Measurements from ENCODE around the gene HLA-A.
"Not testable (repeated sequence)": the region's sequence is repeated elsewhere in the genome, so short reads cannot be mapped to it uniquely, and the experiment has no call there.

The HLA-A gene

DNA sequence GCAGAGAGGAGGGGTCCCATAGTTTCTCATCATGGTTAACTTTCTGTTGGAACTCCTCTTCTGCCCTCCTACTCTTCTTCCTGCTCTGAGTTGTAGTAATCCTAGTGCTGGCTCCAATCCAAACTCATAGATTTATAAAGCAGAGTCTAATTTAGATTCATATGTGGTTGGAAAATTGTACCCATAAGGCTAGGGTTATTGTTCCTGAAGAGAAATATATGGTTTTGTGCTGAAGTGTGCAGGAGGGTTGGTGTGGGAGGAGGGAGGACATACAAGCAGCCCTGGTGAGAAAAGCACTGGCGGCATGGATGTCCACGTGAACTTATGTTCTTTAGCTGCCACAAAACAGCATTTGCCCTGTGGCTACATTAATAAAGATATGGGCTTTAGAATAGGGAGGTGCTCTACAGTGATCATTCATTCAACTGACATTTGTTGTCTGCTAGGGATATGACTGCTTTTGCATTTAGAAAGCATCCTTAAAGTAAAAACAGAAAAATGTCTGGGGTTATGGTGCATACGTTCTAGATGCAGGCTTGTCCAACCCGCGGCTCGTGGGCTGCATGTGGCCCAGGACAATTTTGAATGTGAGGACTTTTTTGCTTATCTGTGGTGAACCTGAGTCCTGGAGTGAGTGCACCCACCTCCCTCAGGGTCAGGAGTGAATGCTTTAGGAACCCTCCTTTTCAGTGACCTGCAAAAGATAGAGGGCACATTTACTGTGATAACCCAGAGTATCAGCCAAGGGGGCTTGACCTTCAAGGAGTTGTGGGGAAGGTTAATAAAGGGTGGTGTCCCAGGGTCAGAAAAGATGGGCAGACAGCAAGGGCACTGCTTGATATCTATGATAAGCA is 4.1 kb downstream of the HLA-A start:
- Mint-ChIP-seq H3K27ac (peak overlapping the region; percentile 94), H3K9me3 (no peaks in the 10 kb centered on the region), H3K4me3 (peak overlapping the region; percentile 93), H3K27me3 (no peaks in the 10 kb centered on the region), H3K36me3 (peaks cover 33% of the 10 kb centered on the region), H3K4me1 (peaks cover 45% of the 10 kb centered on the region)

DNA sequence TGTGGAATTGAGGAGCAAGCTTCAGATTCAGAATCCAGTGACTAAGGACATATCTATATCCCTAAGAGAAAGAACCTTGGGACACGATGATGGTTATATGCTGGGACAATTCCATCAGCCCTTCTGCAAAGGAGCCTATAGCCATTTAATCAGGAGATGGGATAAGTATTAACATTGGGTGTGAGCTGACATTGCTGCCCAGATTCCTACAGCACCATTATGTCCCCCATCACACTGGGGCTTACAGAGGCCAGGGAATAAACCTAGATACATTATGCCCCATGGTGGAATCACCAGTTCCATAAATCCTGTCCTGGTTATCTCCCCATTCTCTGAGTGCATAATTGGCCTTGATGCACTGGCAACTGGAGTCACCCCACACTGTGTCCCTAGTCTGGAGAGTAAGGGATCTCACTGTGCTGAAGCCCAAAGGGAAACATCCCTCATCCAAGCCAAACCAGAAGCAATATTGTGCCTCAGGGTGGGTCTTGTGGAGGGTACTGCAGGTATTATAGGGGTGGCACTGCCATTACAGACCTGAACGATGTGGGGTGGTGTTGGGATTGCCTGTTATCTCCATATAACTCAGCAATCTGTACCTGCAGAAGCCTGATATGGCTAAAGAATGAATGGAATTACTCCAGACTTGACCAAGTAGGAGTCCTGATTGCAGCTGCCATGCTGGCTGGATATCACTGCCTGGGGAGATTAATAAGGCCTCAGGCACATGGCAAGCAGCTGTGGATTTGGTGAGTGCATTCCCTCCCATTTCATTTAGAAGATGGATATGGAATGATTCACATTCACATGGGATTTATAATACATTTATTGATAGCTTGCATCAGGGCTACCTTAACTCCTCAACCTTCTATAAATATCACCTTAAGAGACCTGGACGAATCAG is 5.0 kb downstream of the HLA-A start:
- H3K27me3 Mint-ChIP-seq = no peaks in the 10 kb centered on the region
- peaks cover 33% of the 10 kb centered on the region for H3K36me3 Mint-ChIP-seq
- H3K27ac Mint-ChIP-seq = peak overlapping the region; percentile 35
- no peaks in the 10 kb centered on the region for H3K9me3 Mint-ChIP-seq
- peak overlapping the region; percentile 93 for H3K4me3 Mint-ChIP-seq
- peaks cover 45% of the 10 kb centered on the region for H3K4me1 Mint-ChIP-seq

DNA sequence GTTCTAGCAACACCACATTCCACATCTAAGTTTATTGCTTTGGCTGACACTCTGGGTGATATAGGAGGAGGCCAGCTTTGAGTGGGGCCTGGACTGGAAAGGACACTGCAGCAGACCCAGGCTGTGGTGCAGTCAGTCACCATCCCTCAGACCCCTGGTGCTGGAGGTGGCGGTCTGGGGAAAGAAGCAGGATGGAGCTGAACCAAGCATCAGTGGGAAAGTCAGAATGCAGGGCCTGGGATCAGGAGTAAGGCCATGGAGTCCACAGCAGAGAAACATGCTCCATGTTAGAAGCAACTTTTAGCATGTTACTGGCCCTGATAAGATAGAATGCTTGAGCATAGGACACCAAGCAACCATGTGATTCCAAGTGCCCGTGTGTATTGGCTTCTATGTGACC is 5.9 kb downstream of the HLA-A start:
- Mint-ChIP-seq H3K36me3 (peaks cover 30% of the 10 kb centered on the region), H3K4me3 (no peak overlapping the region), H3K27ac (peak overlapping the region; percentile 48), H3K4me1 (peaks cover 45% of the 10 kb centered on the region), H3K9me3 (no peaks in the 10 kb centered on the region), H3K27me3 (no peaks in the 10 kb centered on the region)

DNA sequence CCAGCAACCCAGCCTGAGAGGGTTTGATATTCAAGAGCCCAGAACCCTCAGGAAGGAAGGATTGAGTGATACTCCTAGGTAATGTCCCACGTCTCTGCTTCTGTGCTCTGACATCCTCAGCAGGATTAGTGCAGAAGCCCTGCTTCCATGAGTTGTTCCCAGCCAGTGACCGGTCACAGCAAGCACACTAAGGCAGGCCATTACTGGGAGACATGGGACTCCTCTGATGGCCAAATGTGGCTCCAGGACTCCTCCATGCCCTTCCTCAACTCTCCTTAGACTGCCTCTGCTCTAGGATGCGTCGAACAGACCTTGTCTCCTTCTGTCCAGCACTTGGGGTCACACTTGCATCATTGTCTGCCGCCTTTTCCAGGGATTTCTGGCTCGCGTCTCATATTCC is 7.6 kb downstream of the HLA-A start:
- Mint-ChIP-seq H3K9me3 (no peaks in the 10 kb centered on the region), H3K36me3 (peaks cover 19% of the 10 kb centered on the region), H3K27ac (no peak overlapping the region), H3K27me3 (no peaks in the 10 kb centered on the region), H3K4me3 (no peak overlapping the region), H3K4me1 (peaks cover 40% of the 10 kb centered on the region)

DNA sequence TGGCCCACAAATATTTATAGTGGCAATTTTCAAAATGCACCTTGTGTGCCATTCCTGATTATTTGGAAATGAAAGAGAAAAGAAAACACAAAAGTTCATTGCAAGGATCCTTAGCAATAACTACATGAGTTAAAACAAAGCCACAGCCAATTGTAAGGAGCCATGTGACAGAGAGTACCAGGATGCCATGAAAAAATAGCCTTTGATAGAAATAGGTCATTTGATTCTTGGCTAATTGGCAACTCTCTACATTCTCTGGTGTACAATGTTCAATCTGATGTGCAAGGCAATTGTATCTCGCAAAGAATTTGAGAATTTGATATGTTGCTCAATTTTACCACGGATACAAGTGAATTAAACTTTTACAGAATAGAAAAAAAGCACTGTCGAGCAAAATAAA is 9.6 kb downstream of the HLA-A start:
- no peaks in the 10 kb centered on the region for H3K9me3 Mint-ChIP-seq
- H3K4me3 Mint-ChIP-seq = no peak overlapping the region
- H3K27me3 Mint-ChIP-seq = no peaks in the 10 kb centered on the region
- H3K4me1 Mint-ChIP-seq = peaks cover 22% of the 10 kb centered on the region
- H3K27ac Mint-ChIP-seq = no peak overlapping the region
- peaks cover 6% of the 10 kb centered on the region for H3K36me3 Mint-ChIP-seq

DNA sequence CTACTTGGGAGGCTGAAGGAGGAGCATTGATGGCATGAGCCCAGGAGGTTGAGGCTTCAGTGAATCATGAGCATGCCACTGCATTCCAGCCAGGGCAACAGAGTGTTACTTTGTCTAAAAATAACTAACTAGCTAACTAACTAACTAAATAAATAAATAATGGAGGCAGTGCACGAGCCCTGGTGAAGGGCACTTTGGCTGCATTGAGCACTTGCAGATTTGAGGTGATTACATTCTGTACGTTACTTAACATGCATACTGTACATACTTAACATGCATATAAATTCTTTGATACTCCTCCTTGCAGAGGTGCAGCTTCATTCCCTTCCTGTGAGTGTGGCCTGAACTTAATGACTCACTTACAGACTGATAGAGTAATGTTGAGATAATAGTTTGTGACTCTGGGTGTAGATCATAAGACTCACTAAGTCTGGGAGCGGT is 10.7 kb downstream of the HLA-A start:
- Mint-ChIP-seq H3K9me3 (no peaks in the 10 kb centered on the region), H3K27ac (no peak overlapping the region), H3K36me3 (peaks cover 4% of the 10 kb centered on the region), H3K4me3 (no peak overlapping the region), H3K4me1 (peaks cover 16% of the 10 kb centered on the region), H3K27me3 (no peaks in the 10 kb centered on the region)

DNA sequence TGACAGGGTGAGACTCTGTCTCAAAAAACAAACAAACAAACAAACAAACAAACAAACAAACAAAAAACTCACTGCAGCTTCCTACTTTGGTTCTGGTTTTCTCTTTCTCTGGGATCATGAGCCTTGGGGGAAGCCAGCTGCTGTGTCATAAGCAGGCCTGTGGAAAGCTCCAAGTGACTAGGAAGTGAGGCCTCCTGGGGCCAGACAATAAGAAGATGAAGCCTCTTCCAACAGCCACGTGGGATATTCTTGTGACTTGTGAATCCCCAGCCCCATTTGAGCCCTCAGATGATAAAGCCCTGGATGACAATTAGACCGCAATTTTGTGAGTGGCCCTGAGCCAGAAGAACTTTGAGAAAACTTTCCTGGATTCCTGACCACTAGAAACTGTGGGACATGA is 11.4 kb downstream of the HLA-A start:
- H3K4me3 Mint-ChIP-seq = no peak overlapping the region
- H3K4me1 Mint-ChIP-seq = peaks cover 10% of the 10 kb centered on the region
- H3K9me3 Mint-ChIP-seq = no peaks in the 10 kb centered on the region
- no peak overlapping the region for H3K27ac Mint-ChIP-seq
- peaks cover 2% of the 10 kb centered on the region for H3K36me3 Mint-ChIP-seq
- no peaks in the 10 kb centered on the region for H3K27me3 Mint-ChIP-seq

DNA sequence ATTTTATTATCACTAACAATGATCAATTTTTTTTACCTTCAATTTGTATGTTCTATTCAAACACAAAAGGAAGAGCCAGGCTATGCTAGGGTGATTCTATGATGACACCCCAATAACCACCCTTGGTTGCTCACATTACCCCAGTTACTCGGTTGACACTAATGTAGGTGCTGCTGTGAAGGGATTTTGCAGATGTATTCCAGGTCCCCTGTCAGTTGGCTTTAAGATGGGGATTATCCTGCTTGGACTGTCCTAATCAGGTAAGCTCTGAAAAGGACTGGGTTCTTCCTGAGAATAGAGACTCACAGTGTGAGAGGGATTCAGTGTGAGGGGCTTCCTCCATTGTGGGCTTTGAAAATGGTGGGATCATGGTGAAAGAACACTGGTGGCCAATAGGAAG is 11.9 kb downstream of the HLA-A start:
- no peaks in the 10 kb centered on the region for H3K27me3 Mint-ChIP-seq
- H3K27ac Mint-ChIP-seq = no peak overlapping the region
- H3K4me1 Mint-ChIP-seq = peaks cover 9% of the 10 kb centered on the region
- peaks cover 2% of the 10 kb centered on the region for H3K36me3 Mint-ChIP-seq
- no peak overlapping the region for H3K4me3 Mint-ChIP-seq
- no peaks in the 10 kb centered on the region for H3K9me3 Mint-ChIP-seq

DNA sequence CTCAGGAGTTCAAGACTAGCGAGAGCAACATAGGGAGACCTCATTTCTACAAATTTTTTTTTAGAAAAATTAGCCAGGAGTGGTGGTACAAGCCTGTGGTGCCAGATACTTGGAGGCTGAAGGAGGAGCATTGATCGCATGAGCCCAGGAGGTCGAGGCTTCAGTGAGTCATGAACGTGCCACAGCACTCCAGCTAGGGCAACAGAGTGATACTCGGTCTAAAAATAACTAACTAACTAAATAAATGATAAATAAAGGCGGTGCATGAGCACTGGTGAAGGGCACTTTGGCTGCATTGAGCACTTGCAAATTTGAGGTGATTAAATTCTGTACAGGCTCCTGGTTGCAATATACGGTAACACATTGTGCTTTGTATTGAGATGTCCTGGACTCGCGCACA is 13.5 kb downstream of the HLA-A start:
- Mint-ChIP-seq H3K9me3 (no peaks in the 10 kb centered on the region), H3K27ac (no peak overlapping the region), H3K4me3 (no peak overlapping the region), H3K4me1 (peaks cover under 1% of the 10 kb centered on the region), H3K36me3 (no peaks in the 10 kb centered on the region), H3K27me3 (no peaks in the 10 kb centered on the region)

DNA sequence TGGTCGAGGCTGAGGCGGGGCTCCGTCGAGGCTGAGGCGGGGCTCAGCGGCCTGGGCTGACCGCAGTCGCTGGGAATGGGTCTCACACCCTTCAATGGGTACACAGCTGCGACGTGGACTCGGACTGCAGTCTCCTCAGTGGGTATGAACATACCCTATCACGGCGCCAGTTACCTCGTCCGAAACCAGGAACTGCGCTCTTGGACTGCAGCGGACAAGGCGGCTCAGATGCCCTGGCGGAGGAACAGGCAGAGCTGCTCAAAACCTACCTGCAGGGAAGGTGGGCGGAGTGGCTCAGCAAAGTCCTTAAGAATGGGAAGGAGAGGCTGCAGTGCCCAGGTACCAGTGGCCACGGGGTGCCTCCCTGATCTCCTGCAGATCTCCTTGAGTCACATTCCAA is 14.2 kb downstream of the HLA-A start:
- Mint-ChIP-seq H3K27me3 (no peaks in the 10 kb centered on the region), H3K9me3 (no peaks in the 10 kb centered on the region), H3K4me3 (no peak overlapping the region), H3K27ac (no peak overlapping the region), H3K4me1 (no peaks in the 10 kb centered on the region), H3K36me3 (no peaks in the 10 kb centered on the region)

DNA sequence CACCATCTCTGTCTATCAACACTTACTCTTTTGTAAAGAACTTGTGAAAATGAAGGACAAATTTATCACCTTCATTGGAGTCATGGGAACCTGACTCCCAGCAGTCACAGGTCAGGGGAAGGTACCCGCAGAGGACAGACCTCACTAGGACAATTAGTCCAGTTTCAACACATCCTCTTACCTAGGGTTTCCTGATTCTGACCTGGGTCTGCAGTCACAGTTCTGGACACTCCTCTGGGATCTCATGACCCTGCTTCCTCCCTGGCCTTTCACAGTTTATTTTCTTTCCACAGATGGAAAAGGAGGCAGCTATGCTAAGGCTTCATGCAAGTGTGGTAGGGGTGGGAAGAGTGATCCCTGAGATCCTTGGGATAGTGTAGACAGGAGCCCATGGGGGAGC is 15.7 kb downstream of the HLA-A start:
- no peak overlapping the region for H3K4me3 Mint-ChIP-seq
- peaks cover 8% of the 10 kb centered on the region for H3K4me1 Mint-ChIP-seq
- H3K9me3 Mint-ChIP-seq = no peaks in the 10 kb centered on the region
- H3K27me3 Mint-ChIP-seq = no peaks in the 10 kb centered on the region
- peak overlapping the region; percentile 23 for H3K27ac Mint-ChIP-seq
- no peaks in the 10 kb centered on the region for H3K36me3 Mint-ChIP-seq

DNA sequence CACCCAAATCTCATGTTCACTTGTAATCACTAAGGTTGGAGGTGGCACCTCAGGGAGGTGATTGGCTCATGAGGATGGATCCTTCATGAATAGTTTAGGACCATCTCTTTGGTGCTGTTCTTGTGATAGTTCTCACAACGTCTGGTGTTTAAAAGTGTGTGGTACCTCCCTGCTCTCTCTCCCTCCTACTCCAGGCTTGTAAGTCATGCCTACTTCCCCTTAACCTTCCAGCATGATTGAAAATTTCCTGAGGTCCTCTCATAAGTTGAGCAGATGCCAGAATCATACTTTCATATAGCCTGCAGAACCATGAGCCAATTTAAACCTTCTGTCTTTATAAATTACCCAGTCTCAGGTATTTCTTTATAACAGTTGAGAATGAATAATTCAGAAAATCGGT is 16.6 kb downstream of the HLA-A start:
- no peak overlapping the region for H3K27ac Mint-ChIP-seq
- H3K9me3 Mint-ChIP-seq = no peaks in the 10 kb centered on the region
- no peaks in the 10 kb centered on the region for H3K27me3 Mint-ChIP-seq
- H3K4me3 Mint-ChIP-seq = no peak overlapping the region
- peaks cover 16% of the 10 kb centered on the region for H3K4me1 Mint-ChIP-seq
- no peaks in the 10 kb centered on the region for H3K36me3 Mint-ChIP-seq

DNA sequence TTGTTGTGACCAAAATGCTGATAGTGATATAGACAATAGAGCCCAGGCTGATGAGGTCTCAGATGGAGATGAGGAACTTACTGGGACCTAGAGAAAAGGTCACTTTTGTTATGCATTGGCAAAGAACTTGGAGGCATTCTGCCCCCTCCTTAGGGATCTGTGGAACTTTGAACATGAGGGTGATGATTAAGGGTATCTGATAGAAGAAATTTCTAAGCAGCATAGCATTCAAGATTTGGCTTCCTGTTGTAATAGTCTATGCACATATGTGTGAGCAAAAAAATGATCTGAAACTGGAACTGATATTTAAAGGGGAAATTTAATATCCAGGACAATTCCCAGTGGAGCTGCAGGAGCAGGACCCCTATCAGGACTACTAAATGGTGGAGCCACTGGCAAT is 17.1 kb downstream of the HLA-A start:
- H3K27ac Mint-ChIP-seq = no peak overlapping the region
- H3K9me3 Mint-ChIP-seq = no peaks in the 10 kb centered on the region
- H3K4me3 Mint-ChIP-seq = no peak overlapping the region
- no peaks in the 10 kb centered on the region for H3K27me3 Mint-ChIP-seq
- peaks cover 21% of the 10 kb centered on the region for H3K4me1 Mint-ChIP-seq
- no peaks in the 10 kb centered on the region for H3K36me3 Mint-ChIP-seq

DNA sequence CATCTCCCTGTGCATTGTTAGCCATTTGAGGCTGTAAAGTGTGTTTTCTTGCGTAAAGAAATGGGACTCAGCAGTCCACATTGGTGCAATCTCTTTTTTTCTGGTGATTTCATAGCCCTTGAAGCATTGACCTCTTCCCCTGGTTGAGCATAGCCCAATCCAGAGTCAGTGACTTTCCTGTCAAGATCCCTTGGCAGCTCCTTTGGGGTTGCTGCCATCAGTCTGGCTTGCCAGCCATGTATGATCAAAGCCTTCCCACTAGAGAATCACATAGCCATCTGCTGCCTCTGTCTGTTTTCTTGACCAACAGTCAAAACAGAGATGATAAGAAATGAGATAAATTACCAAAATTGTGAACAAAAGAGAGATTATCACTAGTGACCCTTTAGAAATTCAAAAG is 19.6 kb downstream of the HLA-A start:
- Mint-ChIP-seq H3K27ac (peak overlapping the region; percentile 64), H3K27me3 (no peaks in the 10 kb centered on the region), H3K36me3 (peaks cover 6% of the 10 kb centered on the region), H3K9me3 (no peaks in the 10 kb centered on the region), H3K4me3 (no peak overlapping the region), H3K4me1 (peaks cover 46% of the 10 kb centered on the region)

DNA sequence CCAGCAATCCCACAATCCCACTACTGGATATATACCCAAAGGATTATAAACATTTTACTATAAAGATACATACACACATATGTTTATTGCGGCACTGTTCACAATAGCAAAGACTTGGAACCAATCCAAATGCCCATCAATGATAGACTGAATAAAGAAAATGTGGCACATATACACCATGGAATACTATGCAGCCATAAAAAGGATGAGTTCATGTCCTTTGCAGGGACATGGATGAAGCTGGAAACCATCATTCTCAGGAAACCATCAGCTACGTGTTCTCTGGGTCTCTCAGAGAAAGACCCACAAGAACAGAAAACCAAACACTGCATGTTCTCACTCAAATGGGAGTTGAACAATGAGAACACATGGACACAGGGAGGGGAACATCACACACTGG is 21.4 kb downstream of the HLA-A start:
- H3K27ac Mint-ChIP-seq = peak overlapping the region; percentile 14
- H3K9me3 Mint-ChIP-seq, H3K36me3 Mint-ChIP-seq, H3K27me3 Mint-ChIP-seq, H3K4me3 Mint-ChIP-seq: not testable (repeated sequence)
- peaks cover 52% of the 10 kb centered on the region for H3K4me1 Mint-ChIP-seq

DNA sequence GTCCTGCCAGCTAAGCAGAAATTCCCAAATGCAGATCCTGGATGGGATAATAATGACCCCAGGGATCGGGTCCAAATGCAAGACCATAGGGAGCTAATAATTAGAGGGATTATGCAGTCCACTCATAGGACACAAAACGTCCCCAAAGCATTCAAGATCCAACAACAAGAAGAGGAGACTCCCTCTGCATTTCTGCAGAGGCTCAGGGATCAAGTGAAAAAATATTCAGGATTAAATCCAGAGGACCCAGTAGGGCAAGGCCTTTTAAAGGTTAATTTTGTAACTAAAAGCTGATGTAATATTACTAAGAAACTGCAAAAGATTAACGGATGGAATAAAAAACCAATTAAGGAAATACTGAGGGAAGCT is 22.2 kb downstream of the HLA-A start:
- H3K4me1 Mint-ChIP-seq = peaks cover 52% of the 10 kb centered on the region
- H3K4me3 Mint-ChIP-seq = peak overlapping the region; percentile 94
- peaks cover 6% of the 10 kb centered on the region for H3K36me3 Mint-ChIP-seq
- peak overlapping the region; percentile 98 for H3K27ac Mint-ChIP-seq
- no peaks in the 10 kb centered on the region for H3K9me3 Mint-ChIP-seq
- no peaks in the 10 kb centered on the region for H3K27me3 Mint-ChIP-seq
